ENCODE data around the gene TRIO. TPM values are rescaled to one million over a fixed set of nuclear protein-coding genes. Genes with fewer than 3 reads are reported as not detected.

The TRIO gene
- total RNA-seq, 1 donor from 2014 or later: 200 TPM

DNA sequence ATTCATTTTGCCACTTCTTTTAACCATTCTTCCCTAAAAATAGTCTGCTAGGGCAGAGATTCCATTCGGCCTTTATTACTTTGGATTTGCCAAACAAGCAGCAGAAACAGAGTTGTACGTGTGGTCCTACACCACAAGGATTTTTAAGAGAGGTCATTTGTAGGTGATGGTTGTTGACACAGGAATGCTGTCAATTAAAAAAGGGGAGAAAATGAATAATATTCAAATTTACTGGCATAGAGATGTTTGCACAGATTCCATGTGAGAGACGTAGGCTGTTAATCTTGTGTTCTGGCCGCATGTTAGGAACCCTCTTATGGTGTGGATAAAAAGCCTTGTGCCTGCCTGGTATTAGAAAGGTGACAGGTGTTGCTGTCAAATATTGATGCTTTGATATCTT, 34.9 kb downstream of the TRIO start:
- TF ChIP-seq, protein P1, sequence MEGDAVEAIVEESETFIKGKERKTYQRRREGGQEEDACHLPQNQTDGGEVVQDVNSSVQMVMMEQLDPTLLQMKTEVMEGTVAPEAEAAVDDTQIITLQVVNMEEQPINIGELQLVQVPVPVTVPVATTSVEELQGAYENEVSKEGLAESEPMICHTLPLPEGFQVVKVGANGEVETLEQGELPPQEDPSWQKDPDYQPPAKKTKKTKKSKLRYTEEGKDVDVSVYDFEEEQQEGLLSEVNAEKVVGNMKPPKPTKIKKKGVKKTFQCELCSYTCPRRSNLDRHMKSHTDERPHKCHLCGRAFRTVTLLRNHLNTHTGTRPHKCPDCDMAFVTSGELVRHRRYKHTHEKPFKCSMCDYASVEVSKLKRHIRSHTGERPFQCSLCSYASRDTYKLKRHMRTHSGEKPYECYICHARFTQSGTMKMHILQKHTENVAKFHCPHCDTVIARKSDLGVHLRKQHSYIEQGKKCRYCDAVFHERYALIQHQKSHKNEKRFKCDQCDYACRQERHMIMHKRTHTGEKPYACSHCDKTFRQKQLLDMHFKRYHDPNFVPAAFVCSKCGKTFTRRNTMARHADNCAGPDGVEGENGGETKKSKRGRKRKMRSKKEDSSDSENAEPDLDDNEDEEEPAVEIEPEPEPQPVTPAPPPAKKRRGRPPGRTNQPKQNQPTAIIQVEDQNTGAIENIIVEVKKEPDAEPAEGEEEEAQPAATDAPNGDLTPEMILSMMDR (IDR thresholded peaks at IDR 0.05): no peak
- no peak for DNase-seq (ENCODE audit: low spot score)
- Mint-ChIP-seq H3K4me1 (ENCODE audit: low read depth) (peaks cover 87% of the 10 kb centered on the region), H3K36me3 (ENCODE audit: low read depth) (no peaks in the 10 kb centered on the region), H3K4me3 (ENCODE audit: unreplicated experiment) (no peak overlapping the region), H3K27me3 (ENCODE audit: low read depth) (no peaks in the 10 kb centered on the region), H3K27ac (ENCODE audit: unreplicated experiment) (peak overlapping the region; percentile 89), H3K9me3 (ENCODE audit: low read depth) (no peaks in the 10 kb centered on the region)

DNA sequence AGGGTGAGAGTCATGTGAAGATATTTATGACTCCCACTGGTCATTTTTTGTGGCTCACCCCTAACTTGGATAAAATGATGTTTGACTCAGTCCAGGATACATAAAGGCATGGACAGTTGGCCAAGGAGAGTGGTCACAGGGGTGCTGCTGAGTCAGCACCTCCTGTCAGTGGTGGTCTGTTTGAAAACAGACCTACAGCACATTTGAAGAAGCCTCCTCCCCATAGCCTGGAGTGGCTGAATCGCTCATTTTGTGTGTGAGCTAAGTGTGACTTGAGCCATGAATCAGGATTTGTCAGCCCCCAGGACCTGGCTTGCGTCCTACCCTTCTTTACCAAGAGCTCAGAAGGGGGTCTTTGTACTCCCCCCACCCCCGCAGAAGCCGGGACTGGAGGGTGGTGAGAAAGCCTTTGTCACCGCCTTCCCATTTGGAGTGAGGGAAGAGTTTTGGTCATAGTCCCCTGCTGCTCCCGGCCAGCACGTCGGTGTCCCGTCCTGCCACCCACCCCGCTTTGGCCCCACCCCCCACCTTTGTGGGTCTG, 35.6 kb downstream of the TRIO start:
- no peaks in the 10 kb centered on the region for H3K27me3 Mint-ChIP-seq (ENCODE audit: low read depth)
- TF ChIP-seq, protein P1 (IDR thresholded peaks at IDR 0.05): no peak
- no peaks in the 10 kb centered on the region for H3K9me3 Mint-ChIP-seq (ENCODE audit: low read depth)
- no peak for DNase-seq (ENCODE audit: low spot score)
- H3K27ac Mint-ChIP-seq (ENCODE audit: unreplicated experiment): peak overlapping the region; percentile 89
- no peaks in the 10 kb centered on the region for H3K36me3 Mint-ChIP-seq (ENCODE audit: low read depth)
- H3K4me3 Mint-ChIP-seq (ENCODE audit: unreplicated experiment): peak overlapping the region; percentile 40
- peaks cover 87% of the 10 kb centered on the region for H3K4me1 Mint-ChIP-seq (ENCODE audit: low read depth)

DNA sequence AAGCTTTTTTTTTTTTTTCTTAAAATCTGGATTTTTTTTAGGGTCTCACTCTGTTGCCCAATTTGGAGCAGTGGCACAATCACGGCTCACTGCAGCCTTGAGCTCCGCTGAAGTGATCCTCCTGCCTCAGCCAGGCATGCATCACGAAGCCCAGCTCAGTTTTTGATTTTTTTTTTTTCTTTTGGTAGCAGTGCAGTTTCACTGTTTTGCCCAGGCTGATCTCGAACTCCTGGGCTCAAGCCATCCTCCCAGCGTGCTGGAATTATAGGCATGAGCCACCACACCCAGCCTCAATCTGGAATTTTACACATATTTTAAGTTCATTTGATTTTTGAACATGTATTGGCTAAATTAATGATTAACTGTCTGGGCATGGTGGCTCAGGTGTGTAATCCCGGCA, 36.3 kb downstream of the TRIO start:
- Mint-ChIP-seq H3K27ac (ENCODE audit: unreplicated experiment) (peak overlapping the region; percentile 65), H3K9me3 (ENCODE audit: low read depth) (no peaks in the 10 kb centered on the region), H3K4me1 (ENCODE audit: low read depth) (peaks cover 87% of the 10 kb centered on the region), H3K27me3 (ENCODE audit: low read depth) (no peaks in the 10 kb centered on the region), H3K4me3 (ENCODE audit: unreplicated experiment) (no peak overlapping the region), H3K36me3 (ENCODE audit: low read depth) (no peaks in the 10 kb centered on the region)
- DNase-seq (ENCODE audit: low spot score): no peak
- TF ChIP-seq, protein P1 (IDR thresholded peaks at IDR 0.05): no peak

DNA sequence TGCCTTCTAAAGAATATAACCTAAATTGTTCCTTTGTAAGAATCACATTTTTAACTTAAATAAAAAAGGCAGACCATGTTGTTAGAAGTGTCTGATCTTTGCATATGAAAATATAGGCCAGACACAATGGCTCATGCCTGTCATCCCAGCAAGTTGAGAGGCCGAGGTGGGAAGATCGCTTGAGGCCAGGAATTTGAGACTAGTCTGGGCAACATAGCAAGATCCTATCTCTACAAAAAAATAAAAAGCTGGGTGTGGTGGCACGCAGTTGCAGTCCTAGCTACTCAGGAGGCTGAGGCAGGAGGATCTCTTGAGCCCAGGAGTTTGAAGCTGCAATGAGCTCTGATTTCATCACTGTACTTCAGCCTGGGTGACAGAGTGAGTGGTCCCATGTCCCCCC, 37.3 kb downstream of the TRIO start:
- Mint-ChIP-seq H3K27ac (ENCODE audit: unreplicated experiment) (peak overlapping the region; percentile 74), H3K36me3 (ENCODE audit: low read depth) (no peaks in the 10 kb centered on the region), H3K4me1 (ENCODE audit: low read depth) (peaks cover 88% of the 10 kb centered on the region), H3K9me3 (ENCODE audit: low read depth) (no peaks in the 10 kb centered on the region), H3K4me3 (ENCODE audit: unreplicated experiment) (no peak overlapping the region), H3K27me3 (ENCODE audit: low read depth) (no peaks in the 10 kb centered on the region)
- TF ChIP-seq, protein P1 (IDR thresholded peaks at IDR 0.05): no peak
- no peak for DNase-seq (ENCODE audit: low spot score)

DNA sequence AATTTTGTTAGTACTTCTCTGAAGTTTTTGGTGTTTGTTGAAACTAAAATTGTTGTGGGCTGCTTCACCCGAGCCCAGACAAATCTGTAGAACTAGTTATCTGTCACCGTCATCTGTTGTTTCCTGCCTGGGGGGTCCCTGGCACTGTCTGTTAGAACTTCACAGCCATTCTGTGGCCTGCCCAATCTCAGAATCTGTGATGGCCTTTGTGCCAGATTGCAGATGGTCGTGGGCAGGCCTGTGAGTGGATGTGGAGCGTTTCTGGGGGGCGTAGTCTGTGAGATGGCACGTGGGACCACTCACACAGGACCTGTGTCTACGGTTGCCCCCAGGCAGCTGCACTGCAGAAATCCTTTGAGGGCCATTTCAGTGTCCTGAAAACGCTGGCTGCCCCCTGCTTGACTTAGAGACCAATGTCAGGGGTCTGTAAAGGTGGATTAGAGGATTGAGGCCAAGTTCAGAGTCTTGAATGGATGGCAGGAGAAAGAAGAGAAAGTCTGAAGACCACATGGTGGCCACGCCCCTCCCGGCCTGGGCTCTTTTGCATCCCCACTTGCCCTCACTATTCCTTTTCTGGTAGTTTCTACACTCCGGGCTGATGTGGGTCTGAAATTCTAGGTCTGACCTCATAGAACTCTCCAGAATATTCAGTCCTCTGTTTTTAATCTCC, 38.3 kb downstream of the TRIO start:
- no peaks in the 10 kb centered on the region for H3K27me3 Mint-ChIP-seq (ENCODE audit: low read depth)
- H3K4me1 Mint-ChIP-seq (ENCODE audit: low read depth): peaks cover 92% of the 10 kb centered on the region
- peak overlapping the region; percentile 97 for H3K27ac Mint-ChIP-seq (ENCODE audit: unreplicated experiment)
- no peaks in the 10 kb centered on the region for H3K36me3 Mint-ChIP-seq (ENCODE audit: low read depth)
- no peaks in the 10 kb centered on the region for H3K9me3 Mint-ChIP-seq (ENCODE audit: low read depth)
- no peak for DNase-seq (ENCODE audit: low spot score)
- H3K4me3 Mint-ChIP-seq (ENCODE audit: unreplicated experiment): peak overlapping the region; percentile 2
- TF ChIP-seq, protein P1 (IDR thresholded peaks at IDR 0.05): no peak

Data from chondrocyte (in vitro differentiated cells).